AG10803 (cell line): ENCODE results near the gene LGALSL.

Experiments
- DNase-seq: peaks from one replicate; pipeline ENCODE4 v3.0.0; 2010; ENCODE audit warnings: low read depth
- H3K4me3 ChIP-seq: 2 replicates; pipeline ENCODE4 v1.5.1; 2011; ENCODE audit warnings: mild to moderate bottlenecking, low read length, control low read depth
- CTCF ChIP-seq: conservative IDR thresholded peaks from 2 replicates; pipeline ENCODE4 v1.5.1; 2011; ENCODE audit warnings: mild to moderate bottlenecking, low read length, control low read depth, inconsistent platforms

LGALSL gene

GRCh38 chr2:64485961-64486360 is 32.0 kb downstream of the LGALSL start:
- H3K4me3 ChIP-seq: no peak overlapping the region
- DNase-seq: peak; percentile 55

GRCh38 chr2:64487256-64488049 is 33.5 kb downstream of the LGALSL start:
- no peak for DNase-seq
- TF ChIP-seq CTCF: no peak
- no peak overlapping the region for H3K4me3 ChIP-seq

More at GRCh38 chr2:64485961-64486360, 32.0 kb downstream of the LGALSL start:
- TF ChIP-seq CTCF: no peak

- DNase-seq: peak; percentile 38
- TF ChIP-seq CTCF: peak; percentile 90
- no peak overlapping the region for H3K4me3 ChIP-seq
Observed at GRCh38 chr2:64488050-64488974, 34.4 kb downstream of the LGALSL start.

GRCh38 chr2:64489081-64489751 is 35.3 kb downstream of the LGALSL start:
- no peak overlapping the region for H3K4me3 ChIP-seq
- no peak for DNase-seq
- TF ChIP-seq CTCF: no peak

- TF ChIP-seq CTCF: no peak
- DNase-seq: peak; percentile 59
- H3K4me3 ChIP-seq: no peak overlapping the region
Observed at GRCh38 chr2:64491426-64491825, 37.5 kb downstream of the LGALSL start.

- H3K4me3 ChIP-seq: no peak overlapping the region
- no peak for TF ChIP-seq CTCF
- DNase-seq: no peak
Observed at GRCh38 chr2:64492272-64492671, 38.3 kb downstream of the LGALSL start.
